ENCODE data around the gene TTC17. TPM values are rescaled to one million over a fixed set of nuclear protein-coding genes. Genes with fewer than 3 reads are reported as not detected.
"Not testable (repeated sequence)": the region's sequence is repeated elsewhere in the genome, so short reads cannot be mapped to it uniquely, and the experiment has no call there.

Gene TTC17
- 27.8 TPM for polyA plus RNA-seq (2012; ENCODE audit: low read depth, missing spikeins)

- DNase-seq (ENCODE audit: insufficient read length, low spot score) (peak; percentile 79), FAIRE-seq (peak; percentile 96)
- TF ChIP-seq POLR2A (IDR thresholded peaks at IDR 0.05; ENCODE audit: low read depth, low read length) (peak; percentile 96), POLR2AphosphoS5 (IDR thresholded peaks at IDR 0.05; ENCODE audit: low read depth, low read length) (peak; percentile 96), PAX5 (IDR thresholded peaks at IDR 0.05; ENCODE audit: insufficient read depth, low read length, severe bottlenecking) (no peak), TAF1 (IDR thresholded peaks at IDR 0.05; ENCODE audit: low read depth, low read length) (peak; percentile 96), POU2F2 (IDR thresholded peaks at IDR 0.05; ENCODE audit: low read depth, low read length) (0 out of 2 replicates have a peak, but pooled peaks have one; percentile 52)
Measured at GRCh38 chr11:43358801-43359421, at the start of gene TTC17. Gene TTC17 (plus strand): TSS chr11:43358920. CDS start chr11:43358955, 35 bp downstream.

GRCh38 chr11:43311791-43312607, 46.7 kb upstream of the TTC17 start, which contains the start of gene API5:
Gene API5 (plus strand): TSS chr11:43311996. CDS start chr11:43312128, 132 bp downstream.
- FAIRE-seq (peak; percentile 100), DNase-seq (ENCODE audit: insufficient read length, low spot score) (peak; percentile 62)
- peak; percentile 92 for TF ChIP-seq TAF1 (IDR thresholded peaks at IDR 0.05; ENCODE audit: low read depth, low read length)
- peak; percentile 58; the same call in 1 of the 2 replicates for TF ChIP-seq POU2F2 (IDR thresholded peaks at IDR 0.05; ENCODE audit: low read depth, low read length)
- peak; percentile 92 for TF ChIP-seq POLR2AphosphoS5 (IDR thresholded peaks at IDR 0.05; ENCODE audit: low read depth, low read length)
- peak; percentile 93 for TF ChIP-seq POLR2A (IDR thresholded peaks at IDR 0.05; ENCODE audit: low read depth, low read length)
- no peak for TF ChIP-seq PAX5 (IDR thresholded peaks at IDR 0.05; ENCODE audit: insufficient read depth, low read length, severe bottlenecking)
- no peak for TF ChIP-seq SPI1 (IDR thresholded peaks at IDR 0.05; ENCODE audit: low read depth, low read length)

- no peak for DNase-seq (ENCODE audit: insufficient read length, low spot score)
- TF ChIP-seq POU2F2 (IDR thresholded peaks at IDR 0.05; ENCODE audit: low read depth, low read length) = no peak
- no peak for TF ChIP-seq PAX5 (IDR thresholded peaks at IDR 0.05; ENCODE audit: insufficient read depth, low read length, severe bottlenecking)
- no peak for TF ChIP-seq TAF1 (IDR thresholded peaks at IDR 0.05; ENCODE audit: low read depth, low read length)
- TF ChIP-seq POLR2AphosphoS5 (IDR thresholded peaks at IDR 0.05; ENCODE audit: low read depth, low read length) = no peak
- no peak for TF ChIP-seq POLR2A (IDR thresholded peaks at IDR 0.05; ENCODE audit: low read depth, low read length)
- TF ChIP-seq SPI1 (IDR thresholded peaks at IDR 0.05; ENCODE audit: low read depth, low read length) = no peak
- FAIRE-seq = no peak
Measured at GRCh38 chr11:43315966-43316365, 42.8 kb upstream of the TTC17 start.

- TF ChIP-seq PAX5 (IDR thresholded peaks at IDR 0.05; ENCODE audit: insufficient read depth, low read length, severe bottlenecking) (peak; percentile 10), SPI1 (IDR thresholded peaks at IDR 0.05; ENCODE audit: low read depth, low read length) (no peak)
- FAIRE-seq = no peak
- DNase-seq (ENCODE audit: insufficient read length, low spot score) = no peak
Measured at GRCh38 chr11:43316451-43316850, 42.3 kb upstream of the TTC17 start.

- FAIRE-seq (no peak), DNase-seq (ENCODE audit: insufficient read length, low spot score) (no peak)
- no peak for TF ChIP-seq TAF1 (IDR thresholded peaks at IDR 0.05; ENCODE audit: low read depth, low read length)
- TF ChIP-seq POLR2AphosphoS5 (IDR thresholded peaks at IDR 0.05; ENCODE audit: low read depth, low read length) = no peak
- no peak for TF ChIP-seq POU2F2 (IDR thresholded peaks at IDR 0.05; ENCODE audit: low read depth, low read length)
- no peak for TF ChIP-seq PAX5 (IDR thresholded peaks at IDR 0.05; ENCODE audit: insufficient read depth, low read length, severe bottlenecking)
- TF ChIP-seq SPI1 (IDR thresholded peaks at IDR 0.05; ENCODE audit: low read depth, low read length) = no peak
- TF ChIP-seq POLR2A (IDR thresholded peaks at IDR 0.05; ENCODE audit: low read depth, low read length) = no peak
Measured at GRCh38 chr11:43327987-43328386, 30.7 kb upstream of the TTC17 start.

GRCh38 chr11:43328482-43328881, 30.2 kb upstream of the TTC17 start:
- FAIRE-seq = no peak
- DNase-seq (ENCODE audit: insufficient read length, low spot score) = no peak

GRCh38 chr11:43341159-43341558, 17.6 kb upstream of the TTC17 start:
- DNase-seq (ENCODE audit: insufficient read length, low spot score) (no peak), FAIRE-seq (no peak)
- TF ChIP-seq POLR2AphosphoS5 (IDR thresholded peaks at IDR 0.05; ENCODE audit: low read depth, low read length) (no peak), POLR2A (IDR thresholded peaks at IDR 0.05; ENCODE audit: low read depth, low read length) (no peak), PAX5 (IDR thresholded peaks at IDR 0.05; ENCODE audit: insufficient read depth, low read length, severe bottlenecking) (no peak), SPI1 (IDR thresholded peaks at IDR 0.05; ENCODE audit: low read depth, low read length) (no peak), POU2F2 (IDR thresholded peaks at IDR 0.05; ENCODE audit: low read depth, low read length) (no peak), TAF1 (IDR thresholded peaks at IDR 0.05; ENCODE audit: low read depth, low read length) (no peak)

More at GRCh38 chr11:43328482-43328881, 30.2 kb upstream of the TTC17 start:
- TF ChIP-seq SPI1 (IDR thresholded peaks at IDR 0.05; ENCODE audit: low read depth, low read length) = no peak
- TF ChIP-seq POLR2A (IDR thresholded peaks at IDR 0.05; ENCODE audit: low read depth, low read length) = no peak
- TF ChIP-seq POU2F2 (IDR thresholded peaks at IDR 0.05; ENCODE audit: low read depth, low read length) = no peak
- no peak for TF ChIP-seq POLR2AphosphoS5 (IDR thresholded peaks at IDR 0.05; ENCODE audit: low read depth, low read length)
- no peak for TF ChIP-seq TAF1 (IDR thresholded peaks at IDR 0.05; ENCODE audit: low read depth, low read length)
- no peak for TF ChIP-seq PAX5 (IDR thresholded peaks at IDR 0.05; ENCODE audit: insufficient read depth, low read length, severe bottlenecking)

- DNase-seq (ENCODE audit: insufficient read length, low spot score); FAIRE-seq: not testable (repeated sequence)
Measured at GRCh38 chr11:43351426-43351825, 7.3 kb upstream of the TTC17 start.

- no peak for TF ChIP-seq PAX5 (IDR thresholded peaks at IDR 0.05; ENCODE audit: insufficient read depth, low read length, severe bottlenecking)
- no peak for TF ChIP-seq POU2F2 (IDR thresholded peaks at IDR 0.05; ENCODE audit: low read depth, low read length)
- TF ChIP-seq TAF1 (IDR thresholded peaks at IDR 0.05; ENCODE audit: low read depth, low read length) = no peak
- no peak for TF ChIP-seq SPI1 (IDR thresholded peaks at IDR 0.05; ENCODE audit: low read depth, low read length)
- no peak for TF ChIP-seq POLR2AphosphoS5 (IDR thresholded peaks at IDR 0.05; ENCODE audit: low read depth, low read length)
- TF ChIP-seq POLR2A (IDR thresholded peaks at IDR 0.05; ENCODE audit: low read depth, low read length) = no peak
- DNase-seq (ENCODE audit: insufficient read length, low spot score) = no peak
- FAIRE-seq = no peak
Measured at GRCh38 chr11:43354311-43354710, 4.4 kb upstream of the TTC17 start.

Data from GM12891 (cell line).